Stimulated activated CD4-positive, alpha-beta T cell treated with anti-CD3 and anti-CD28 coated beads, Interleukin-4, amount 100 ng/mL, for 24 hours (primary cell): ENCODE data around the gene DIAPH3.

Experiments used
- DNase-seq: peaks from one replicate; pipeline ENCODE4 v3.0.0-alpha.2; 2020

The DIAPH3 gene

GRCh38 chr13:59846845-59847620, 316.7 kb downstream of the DIAPH3 start:
- no peak for DNase-seq

GRCh38 chr13:59843040-59843439, 320.7 kb downstream of the DIAPH3 start:
- no peak for DNase-seq

GRCh38 chr13:59842507-59842906, 321.2 kb downstream of the DIAPH3 start:
- DNase-seq = no peak

- DNase-seq = no peak
Observed at GRCh38 chr13:59839186-59839585, 324.5 kb downstream of the DIAPH3 start.

- DNase-seq = no peak
Observed at GRCh38 chr13:59837101-59837500, 326.6 kb downstream of the DIAPH3 start.

GRCh38 chr13:59835569-59835968, 328.2 kb downstream of the DIAPH3 start:
- DNase-seq = no peak

GRCh38 chr13:59834801-59835200, 328.9 kb downstream of the DIAPH3 start:
- DNase-seq = no peak

- DNase-seq = no peak
Observed at GRCh38 chr13:59829690-59830089, 334.0 kb downstream of the DIAPH3 start.

- no peak for DNase-seq
Observed at GRCh38 chr13:59823486-59823885, 340.2 kb downstream of the DIAPH3 start.

- no peak for DNase-seq
Observed at GRCh38 chr13:59809564-59809963, 354.2 kb downstream of the DIAPH3 start.

DNA sequence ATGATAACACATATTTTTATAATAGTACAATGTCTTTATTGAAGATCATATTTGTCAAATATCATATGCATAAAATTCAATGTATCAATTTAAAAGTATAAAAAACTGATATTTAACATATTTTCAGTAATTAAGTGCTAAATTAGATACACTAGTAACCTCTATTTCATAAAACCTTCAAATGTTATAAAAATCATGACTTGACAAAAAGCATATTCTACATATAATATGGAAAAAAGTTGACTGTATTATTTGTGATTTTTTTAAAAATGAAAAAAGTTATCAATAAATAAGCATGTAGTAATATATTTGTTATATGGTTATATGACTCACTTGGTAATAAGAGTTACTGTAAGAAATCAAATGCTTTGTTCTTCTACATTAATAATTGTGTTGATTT, 356.9 kb downstream of the DIAPH3 start:
- no peak for DNase-seq

DNA sequence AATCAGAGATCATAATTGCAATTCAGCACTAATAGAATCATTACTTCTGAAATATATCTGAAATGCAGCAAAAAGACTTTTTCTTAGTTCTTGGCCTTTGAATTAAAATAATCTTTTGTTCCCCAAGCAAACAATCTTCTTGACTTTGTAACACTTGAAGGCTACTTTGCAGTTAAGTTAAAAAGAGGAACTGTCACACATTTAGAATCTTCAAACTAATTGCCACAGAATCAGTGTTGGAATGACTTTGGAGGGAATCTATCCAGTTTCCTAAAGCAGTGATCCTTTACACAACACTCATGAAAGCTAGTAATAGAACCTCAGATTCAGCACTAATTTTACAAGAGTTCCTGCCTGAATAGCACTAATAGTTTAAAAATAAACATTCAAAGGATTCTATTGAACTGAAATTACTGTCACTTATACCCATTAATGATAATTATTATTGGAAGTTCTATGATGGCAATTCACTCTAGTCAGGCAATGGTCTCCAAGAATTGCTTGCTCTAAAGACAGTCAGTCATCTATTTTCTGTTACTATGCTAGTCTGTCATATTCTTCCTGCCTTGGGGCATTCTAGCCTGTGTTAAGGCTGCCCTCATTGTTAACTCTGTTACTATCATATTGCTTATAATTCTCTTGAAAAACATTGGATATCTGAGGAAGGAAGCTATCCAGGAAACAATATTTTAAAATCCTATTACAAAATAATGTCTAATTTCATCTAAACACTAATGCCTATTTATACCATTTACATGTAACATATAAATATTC, 362.4 kb downstream of the DIAPH3 start:
- no peak for DNase-seq

DNA sequence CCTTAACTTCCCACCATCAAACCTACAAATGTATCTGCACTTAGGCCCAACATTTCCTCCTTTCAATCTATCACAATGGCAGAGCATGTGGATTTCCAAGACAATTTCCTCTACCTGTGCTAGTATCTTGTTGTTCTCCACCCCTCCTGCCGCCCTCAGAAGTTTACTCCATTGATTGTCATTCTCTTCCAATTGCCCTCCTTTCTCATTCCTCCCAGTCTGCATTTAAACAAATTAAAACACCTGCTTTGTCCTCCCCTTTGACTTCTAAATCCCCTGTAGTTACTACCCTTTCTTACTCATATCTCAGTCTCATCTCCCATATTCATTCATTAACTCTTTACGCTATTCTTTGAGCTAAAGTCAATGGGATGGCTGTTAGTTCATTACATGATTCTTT, 370.6 kb downstream of the DIAPH3 start:
- no peak for DNase-seq

DNA sequence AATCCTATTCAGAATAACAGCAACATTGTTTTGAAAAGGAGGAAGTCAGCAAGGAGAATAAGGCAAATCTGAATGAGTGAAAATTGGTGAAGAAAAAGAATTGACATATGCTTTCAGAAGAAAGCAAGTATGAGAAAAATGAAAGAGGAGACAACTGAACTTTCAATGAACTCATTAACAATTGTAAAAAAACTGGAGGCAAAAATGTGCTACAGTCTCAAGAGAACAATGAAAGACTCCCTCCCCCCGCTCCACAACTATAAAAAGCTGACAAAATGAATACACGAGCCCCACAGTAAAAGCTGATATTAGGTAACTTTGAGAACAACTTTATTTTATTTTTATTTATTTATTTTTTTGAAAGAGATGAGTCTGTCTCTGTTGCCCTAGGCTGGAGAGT, 373.1 kb downstream of the DIAPH3 start:
- no peak for DNase-seq

GRCh38 chr13:59789558-59789957, 374.2 kb downstream of the DIAPH3 start:
- DNase-seq = no peak

DNA sequence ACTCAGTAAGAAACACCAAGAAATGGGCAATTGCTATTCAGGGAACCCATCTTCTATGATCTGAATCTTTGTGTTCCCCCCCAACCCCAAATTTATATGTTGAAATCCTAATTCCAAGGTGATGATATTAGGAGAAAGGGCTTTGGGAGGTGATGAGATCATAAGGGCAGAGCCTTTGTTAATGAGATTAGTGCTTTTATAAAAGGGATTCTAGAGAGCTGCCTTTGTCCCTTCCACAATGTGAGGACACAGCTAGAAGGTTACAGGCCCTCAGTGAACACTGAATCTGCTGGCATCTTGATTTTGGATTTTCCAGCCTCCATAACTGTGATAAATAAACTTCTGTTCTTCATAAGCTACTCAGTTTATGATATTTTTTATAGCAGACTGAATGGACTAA, 376.0 kb downstream of the DIAPH3 start:
- DNase-seq = no peak

DNA sequence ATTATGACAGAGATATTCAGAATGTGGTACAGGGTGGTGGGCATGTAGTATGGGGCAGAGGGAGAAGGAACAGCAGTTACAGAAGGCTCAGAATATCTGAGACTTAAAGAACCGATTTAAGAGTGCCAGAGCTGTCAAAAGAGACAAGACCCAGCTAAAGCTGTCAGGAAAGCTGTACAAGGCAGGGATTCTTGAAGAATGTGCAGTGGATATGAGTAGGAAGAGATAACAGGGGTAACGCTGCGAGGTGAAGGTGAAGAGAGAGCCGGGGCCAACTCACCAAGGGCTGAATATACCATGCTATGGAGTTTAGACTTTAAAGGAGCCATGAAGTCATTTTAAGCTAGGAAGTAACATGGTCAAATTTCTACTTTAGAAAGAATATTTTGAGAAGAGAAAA, 381.0 kb downstream of the DIAPH3 start:
- no peak for DNase-seq

DNA sequence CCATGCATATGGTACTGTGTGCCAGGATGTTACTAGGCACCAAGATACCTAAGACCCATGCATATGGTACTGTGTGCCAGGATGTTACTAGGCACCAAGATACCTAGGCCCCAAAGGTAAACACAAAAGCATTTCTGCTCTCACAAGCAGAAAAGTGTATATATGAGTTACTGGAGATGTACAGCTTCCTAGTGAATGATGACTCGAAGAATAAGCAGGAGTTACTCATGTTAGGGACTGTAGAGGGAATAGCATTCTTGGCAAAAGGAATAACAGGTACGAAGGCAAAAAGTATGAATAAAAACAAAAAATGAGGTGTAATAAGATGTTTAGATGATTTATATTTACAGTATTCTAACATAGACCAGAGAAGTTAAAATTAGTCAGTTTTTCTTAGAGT, 383.7 kb downstream of the DIAPH3 start:
- no peak for DNase-seq

DNA sequence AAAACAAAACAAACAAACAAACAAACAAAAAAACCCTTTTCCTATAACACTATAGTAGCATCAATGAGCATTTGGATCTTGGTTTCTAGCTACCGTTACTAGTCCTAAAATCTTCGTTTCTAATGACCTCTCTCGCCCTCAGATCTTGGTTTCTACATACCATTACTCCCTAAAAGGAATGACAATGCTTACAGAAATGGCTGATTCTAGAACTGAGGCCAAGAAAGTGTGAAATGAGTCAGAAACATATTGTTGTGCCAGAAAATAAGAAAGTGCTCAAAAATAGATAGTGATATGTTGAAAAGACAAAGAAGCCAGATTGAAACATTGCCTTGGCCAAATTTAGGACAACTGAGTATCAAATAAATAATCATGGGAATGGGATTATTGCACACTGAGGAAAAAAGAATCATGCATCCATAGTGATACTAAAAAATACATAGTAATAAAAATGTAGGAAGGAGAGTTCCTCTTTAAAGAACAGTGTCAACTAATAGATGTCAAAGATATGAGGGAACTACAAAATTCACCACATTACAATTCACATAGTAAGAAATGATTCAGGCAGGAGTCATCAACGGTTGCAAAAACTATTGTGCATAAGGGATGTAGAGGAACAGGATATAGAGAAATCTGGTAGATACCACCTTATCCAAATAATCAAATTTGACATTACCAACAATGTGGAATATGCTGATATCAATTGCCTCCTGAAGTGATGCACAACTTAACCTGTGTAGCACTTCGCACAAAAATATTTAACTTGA, 386.6 kb downstream of the DIAPH3 start:
- no peak for DNase-seq

DNA sequence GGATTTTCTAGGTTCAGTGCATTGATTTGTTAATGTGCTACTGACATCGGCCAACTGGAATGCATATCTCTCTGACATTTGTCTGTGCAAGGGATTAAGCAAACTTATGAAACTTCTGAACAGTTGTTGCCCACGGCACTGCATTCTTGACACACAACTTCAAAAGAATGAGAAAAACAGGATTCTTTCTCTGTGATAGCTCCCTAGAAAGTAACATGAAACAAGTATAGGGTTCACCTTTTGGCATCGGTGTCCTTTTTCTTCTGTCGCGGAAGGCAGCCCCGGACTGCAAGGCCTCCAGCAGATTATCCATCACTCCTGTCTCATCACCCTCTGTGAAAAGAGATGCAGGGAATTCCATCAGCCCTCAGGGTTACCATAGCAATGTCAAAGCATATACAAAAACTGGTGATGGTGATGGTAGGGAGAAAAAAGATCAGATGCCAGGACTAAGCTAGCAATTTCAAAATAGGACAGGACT, 389.2 kb downstream of the DIAPH3 start:
- no peak for DNase-seq

GRCh38 chr13:59771272-59771671, 392.5 kb downstream of the DIAPH3 start:
- no peak for DNase-seq

DNA sequence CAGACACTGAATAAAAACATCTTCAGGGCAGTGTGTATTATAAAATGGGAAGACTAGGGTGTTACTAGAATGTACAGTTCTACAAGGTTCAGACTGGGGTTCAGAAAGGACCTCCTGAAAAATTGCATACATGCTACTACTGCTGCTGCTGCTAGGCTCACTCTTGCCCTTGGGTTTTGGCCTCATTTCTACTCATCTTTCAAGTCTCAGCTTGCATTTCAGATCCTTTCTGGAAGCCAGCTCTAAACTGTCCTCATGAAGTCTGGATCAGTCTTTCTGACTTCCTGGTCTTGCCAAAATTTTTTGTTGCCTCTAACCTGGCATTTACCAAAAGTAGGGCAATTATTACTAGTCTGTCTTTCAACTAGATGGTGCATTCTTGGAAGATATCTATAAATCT, 393.3 kb downstream of the DIAPH3 start:
- no peak for DNase-seq

DNA sequence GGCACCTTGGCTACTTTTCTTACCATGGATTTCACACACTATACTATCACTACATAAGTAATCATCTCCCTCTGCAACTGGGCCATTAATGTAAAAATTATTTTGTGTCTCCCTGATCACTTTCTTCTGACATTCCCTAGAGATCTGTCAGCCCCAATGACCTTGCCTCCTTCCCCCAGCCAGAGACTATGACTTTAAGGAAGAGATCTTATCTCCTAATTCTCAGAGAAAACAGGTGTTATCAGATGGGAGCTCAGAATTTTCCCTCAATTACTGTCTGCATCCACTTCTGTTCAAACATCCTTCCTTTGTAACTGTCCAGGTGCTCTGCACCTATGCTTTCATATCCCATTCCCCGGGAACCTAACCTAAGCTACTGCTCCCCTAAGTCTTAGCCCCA, 397.5 kb downstream of the DIAPH3 start:
- no peak for DNase-seq
